T-helper 1 cell (primary cell): ENCODE data around the gene ASPG.

Experiments used
- DNase-seq, 5 donors: peaks; one replicate each; pipeline ENCODE4 v3.0.0-alpha.2; 2012 to 2020

Gene ASPG

GRCh38 chr14:104094709-104095425, 9.4 kb downstream of the ASPG start:
- peak; percentile 51 to 74 (median 56) for DNase-seq

- DNase-seq: peak in 1 of 5 donors; percentile 6
These were observed 10.2 kb downstream of the ASPG start for GRCh38 chr14:104095426-104096310.

GRCh38 chr14:104096318-104096717, 10.8 kb downstream of the ASPG start:
- no peak for DNase-seq

- DNase-seq: no peak
These were observed 11.5 kb downstream of the ASPG start for GRCh38 chr14:104096751-104097700.

DNA sequence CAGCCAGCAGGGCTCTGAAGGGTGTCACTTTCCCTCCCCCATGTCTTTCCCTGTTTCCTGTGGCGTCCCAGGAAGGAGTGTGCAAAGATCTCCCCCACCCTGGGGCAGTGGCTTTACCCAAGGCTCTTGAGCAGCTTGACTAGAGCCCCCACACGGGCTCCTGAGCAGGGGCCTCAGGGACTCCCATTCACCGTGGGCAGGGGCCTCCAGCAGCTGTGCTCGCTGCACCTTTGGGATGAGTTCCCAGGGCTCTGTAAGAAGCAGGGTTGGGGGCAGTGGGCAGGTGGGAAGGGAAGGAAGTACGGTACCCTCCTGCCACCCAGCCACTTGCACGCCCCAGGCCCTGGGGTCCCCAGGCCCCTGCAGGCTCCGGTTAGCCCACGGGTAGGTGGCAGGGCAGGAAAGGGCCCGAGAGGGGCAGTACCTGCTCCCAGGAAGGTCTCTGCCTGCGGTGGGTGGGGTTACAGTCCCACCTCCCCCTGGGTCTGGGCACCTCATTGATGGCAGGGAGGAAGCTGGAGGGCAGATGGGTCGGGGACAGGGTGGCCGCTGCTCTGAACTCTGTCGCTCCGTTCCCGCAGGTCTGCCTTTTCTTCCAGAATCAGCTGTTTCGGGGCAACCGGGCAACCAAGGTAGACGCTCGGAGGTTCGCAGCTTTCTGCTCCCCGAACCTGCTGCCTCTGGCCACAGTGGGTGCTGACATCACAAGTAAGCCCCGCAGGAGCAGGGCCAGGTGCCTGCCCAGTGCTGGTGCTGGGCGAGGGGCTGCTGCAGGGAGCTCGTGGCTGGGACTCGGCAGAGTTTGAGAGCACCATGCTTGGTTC, 13.0 kb downstream of the ASPG start:
- no peak for DNase-seq

- DNase-seq: no peak
These were observed 13.9 kb downstream of the ASPG start for GRCh38 chr14:104099096-104100041.

DNA sequence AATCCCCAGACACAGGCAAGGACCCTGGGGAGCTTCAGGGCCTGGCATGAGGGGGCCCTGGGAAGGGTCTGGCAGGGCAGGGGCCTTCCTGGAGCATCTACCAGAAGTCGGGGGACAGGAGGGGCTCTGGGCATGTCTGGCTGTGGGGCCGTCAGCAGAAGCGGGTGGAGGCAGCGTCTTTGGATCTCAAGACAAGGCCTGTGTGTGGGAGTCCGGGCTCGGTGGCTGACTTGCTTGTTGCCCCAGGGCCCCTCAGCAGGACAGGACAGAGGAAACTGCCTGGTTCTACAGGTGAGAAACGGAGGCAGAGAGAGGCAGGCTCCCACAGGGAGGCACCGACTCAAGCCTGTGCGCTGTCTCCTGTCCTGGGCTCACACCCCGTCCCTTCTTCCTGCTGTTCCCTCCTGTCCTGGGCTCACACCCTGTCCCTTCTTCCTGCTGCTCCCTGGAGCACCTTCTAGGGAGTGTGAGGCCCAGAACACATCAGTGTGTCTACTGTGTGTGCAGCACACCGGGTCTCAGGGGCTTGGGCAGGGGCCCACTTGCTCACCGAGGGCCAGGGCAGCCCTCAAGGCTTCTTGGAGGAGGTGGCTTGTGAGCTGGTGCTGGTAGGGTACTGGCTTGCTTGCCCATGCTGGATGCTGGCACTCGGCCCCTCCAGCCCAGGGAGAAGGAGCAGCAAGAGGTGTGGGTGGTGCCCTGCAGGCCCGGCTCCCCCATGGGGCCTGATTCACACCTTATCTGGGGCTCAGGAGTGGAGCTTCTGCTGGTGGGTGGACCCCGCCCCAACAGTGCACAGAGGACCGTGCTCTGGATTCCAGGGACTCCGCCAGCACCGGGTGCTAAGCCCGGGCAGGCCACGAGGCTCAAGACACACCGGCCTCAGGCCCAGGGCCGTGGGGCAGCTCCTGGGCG, 14.9 kb downstream of the ASPG start:
- no peak for DNase-seq

GRCh38 chr14:104101086-104101621, 15.7 kb downstream of the ASPG start:
- DNase-seq: no peak

DNA sequence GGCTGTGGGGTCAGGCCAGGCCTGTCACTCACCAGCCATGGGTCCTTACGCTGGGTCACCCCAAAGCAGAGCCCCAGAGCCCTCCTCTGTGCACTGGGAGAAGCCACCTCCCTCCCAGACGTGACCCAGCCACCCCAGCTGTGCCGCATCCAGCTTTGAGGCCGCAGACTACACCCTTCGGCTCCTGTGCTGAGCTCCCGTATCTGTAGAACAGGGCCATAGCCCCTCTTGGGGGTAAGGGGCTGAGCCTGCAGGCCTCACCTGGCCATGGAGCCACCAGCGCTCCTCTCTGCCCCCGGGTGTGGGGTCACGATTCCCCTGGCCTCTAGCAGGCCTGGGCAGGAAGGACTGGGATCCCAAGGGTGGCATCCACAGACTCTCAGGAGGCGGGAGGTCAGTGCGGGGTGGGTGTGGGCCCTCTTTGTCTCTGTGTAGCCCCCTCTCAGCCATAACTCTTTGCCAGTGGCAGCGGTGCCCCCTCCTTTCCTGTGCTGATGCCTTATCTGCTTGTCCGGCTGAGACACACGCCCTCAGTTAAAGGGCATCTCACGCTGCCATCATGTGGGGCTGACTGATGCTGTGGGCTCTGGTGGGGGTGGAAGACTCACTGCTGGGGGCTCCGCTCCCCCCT, 16.3 kb downstream of the ASPG start:
- no peak for DNase-seq

DNA sequence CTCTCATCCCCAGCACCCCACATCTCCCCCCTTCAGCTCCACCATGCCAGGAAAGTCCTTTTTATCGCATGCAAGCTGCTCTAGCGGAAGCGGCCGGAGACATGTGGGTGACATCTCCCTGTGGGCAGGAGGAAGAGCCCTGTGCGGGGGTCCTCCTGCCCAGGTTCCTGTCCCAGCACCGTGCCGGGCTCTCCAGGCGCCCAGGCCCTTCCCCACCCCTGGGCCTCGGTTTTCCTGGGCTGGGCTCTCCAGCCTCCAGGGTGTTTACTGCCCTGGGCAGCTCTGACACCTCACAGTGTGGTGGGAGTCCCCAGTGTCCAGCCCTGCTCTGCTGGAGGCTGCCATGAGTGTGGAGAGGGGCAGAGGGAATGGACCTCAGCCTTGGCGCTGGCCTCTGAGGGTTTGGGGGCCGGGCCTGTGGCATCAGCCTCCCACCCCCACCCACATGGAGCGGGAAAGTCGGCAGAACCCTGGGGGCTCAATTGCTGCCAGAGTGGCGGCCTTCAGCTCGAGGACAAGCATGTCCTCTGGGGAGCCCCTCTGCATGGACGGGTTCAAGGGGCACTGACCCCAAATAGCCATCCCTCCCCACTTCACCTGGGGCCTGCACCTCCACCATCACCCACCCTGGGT, 16.9 kb downstream of the ASPG start:
- no peak for DNase-seq

GRCh38 chr14:104103061-104103445, 17.6 kb downstream of the ASPG start:
- peak in 1 of 5 donors; percentile 12 for DNase-seq

DNA sequence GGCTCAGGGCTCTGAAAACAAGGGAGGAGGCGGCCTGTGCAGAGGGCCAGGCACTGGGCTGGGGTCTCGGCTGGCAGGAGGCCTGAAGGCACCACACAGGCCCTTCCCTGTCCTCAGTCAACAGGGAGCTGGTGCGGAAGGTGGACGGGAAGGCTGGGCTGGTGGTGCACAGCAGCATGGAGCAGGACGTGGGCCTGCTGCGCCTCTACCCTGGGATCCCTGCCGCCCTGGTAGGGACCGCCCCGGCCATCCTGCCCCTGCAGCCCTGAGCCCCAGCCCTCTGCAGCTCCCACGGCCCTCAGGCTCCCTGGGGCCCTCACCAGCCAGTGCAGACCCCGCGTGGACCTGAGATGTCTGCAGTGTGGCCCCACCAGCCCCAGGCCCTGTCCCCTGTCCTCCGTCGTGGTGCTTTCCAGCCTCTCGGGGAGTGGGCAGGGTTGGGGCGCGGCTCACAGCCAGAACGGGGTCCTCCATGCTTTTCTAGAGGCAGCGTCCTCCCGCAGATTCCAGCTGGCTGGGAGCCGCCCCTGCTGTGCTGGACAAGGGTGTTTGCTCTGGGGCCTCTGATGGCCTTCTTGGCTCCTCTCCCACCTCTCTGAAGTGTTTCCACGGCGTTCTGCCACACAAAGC, 18.1 kb downstream of the ASPG start:
- peak in 1 of 5 donors; percentile 12 for DNase-seq

DNA sequence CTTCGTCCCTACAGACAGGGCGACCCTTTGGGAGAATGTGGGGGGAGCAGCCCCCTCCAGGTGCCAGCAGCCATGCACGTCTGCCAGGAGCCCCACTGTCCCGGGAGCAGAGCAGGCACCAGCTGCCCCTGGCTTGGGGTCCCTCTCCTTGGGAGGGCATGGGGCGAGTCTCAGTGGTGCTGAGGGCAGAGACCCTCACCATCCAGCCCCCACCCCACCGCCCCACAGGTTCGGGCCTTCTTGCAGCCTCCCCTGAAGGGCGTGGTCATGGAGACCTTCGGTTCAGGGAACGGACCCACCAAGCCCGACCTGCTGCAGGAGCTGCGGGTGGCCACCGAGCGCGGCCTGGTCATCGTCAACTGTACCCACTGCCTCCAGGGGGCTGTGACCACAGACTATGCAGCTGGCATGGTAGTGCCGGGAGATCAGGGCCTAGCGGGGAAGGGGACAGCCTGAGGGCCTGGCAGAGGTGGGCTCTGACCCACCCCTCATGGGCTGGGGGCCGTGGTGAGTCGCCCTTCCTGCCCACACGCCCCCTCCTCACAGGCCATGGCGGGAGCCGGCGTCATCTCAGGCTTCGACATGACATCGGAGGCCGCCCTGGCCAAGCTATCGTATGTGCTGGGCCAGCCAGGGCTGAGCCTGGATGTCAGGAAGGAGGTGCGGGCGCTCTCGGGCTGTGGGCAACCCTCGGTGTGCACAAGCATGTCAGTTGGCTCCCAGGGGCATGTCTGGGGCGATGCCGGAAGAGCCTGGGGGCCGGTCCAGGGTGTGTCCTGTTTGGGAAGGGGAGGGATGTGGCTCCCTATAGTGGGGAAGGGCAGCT, 18.8 kb downstream of the ASPG start:
- peak in 1 of 5 donors; percentile 10 for DNase-seq

DNA sequence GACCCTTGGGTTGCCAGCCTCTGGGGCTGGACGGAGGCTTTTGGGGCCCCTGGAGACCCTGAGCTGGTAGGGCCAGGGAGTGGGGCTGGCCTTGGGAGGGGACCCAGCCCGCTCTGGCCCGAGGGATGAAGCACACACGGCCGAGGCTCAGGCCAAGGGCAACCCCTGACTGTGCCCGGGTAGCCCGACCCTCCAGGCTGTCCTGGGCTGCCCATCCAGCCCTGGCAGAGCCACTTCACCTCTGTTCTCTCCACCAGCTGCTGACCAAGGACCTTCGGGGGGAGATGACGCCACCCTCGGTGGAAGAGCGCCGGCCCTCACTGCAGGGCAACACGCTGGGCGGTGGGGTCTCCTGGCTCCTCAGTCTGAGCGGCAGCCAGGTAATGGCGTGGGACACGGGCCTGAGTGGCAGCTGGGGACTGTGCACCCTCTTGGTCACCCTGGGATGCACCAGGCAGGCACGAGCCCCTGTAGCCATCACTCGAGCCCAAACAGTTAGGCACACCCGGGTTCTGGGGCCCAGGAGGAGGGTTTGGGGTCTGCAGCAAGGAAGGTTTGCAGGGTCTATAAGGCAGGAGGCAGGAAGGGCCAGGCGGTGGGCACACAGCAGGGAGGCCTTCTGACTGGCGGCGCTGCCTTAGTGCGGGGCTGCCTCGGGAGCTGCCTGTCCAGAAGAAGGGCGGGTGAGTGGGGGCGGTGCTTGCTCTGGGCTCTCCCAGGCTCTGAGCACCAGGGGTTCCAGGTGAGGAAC, 19.7 kb downstream of the ASPG start:
- DNase-seq: peak in 1 of 5 donors; percentile 8

DNA sequence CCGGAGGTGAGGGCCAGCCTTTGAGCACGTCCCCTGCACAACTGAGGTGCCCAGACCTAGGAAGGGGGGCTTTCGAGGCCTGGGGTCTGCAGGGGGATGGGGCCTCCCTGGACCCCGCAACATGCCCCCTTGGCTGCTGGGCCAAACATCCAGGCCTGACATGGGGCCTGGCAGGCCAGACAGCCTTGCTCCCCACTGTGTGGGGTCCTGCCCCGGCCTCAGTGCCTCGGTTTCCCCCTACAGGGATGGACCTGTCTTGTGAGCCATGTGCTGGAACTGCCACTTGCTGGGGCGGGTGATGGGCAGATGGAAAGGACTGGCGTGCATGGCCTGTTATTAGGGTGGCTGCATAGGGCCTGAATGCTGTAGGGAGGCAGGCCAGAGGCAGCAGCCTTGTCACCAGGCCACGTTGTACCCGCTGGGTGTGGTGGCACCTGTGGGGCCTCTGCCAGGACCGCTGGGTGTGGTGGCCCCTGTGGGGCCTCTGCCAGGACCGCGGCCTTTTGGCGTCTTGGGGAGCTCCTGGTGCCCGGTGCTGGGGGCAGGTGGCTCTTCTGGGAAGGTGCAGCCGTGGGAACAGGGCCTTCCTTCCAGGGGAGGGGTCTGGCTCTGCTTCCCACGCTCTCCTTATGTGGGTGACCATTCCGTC, 20.4 kb downstream of the ASPG start:
- peak in 1 of 5 donors; percentile 7 for DNase-seq
